ENCODE measurements around the gene TJP2.

The TJP2 gene

GRCh38 chr9:69234683-69235082 is 60.6 kb downstream of the TJP2 start:
- Histone ChIP-seq H4K8ac (ENCODE audit: low read depth, low read length) (no peak overlapping the region), H2AFZ (ENCODE audit: low read length) (no peak overlapping the region), H3K14ac (ENCODE audit: low read length) (no peak overlapping the region), H3K27me3 (ENCODE audit: control insufficient read depth in 3 of 3, insufficient read depth in 3 of 3, low read depth in 1 of 3, low read length in 3 of 3) (no peaks in the 10 kb centered on the region), H3K36me3 (replicated peaks in 1 of 2; ENCODE audit: control insufficient read depth in 2 of 2, insufficient read depth in 2 of 2, low read length in 2 of 2) (peaks cover 8 to 54% of the 10 kb centered on the region in 2 donors), H3K18ac (ENCODE audit: low read length) (no peak overlapping the region), H3K23ac (ENCODE audit: low read depth, low read length, poor library complexity) (no peak overlapping the region), H3K9ac (ENCODE audit: low read depth, low read length, poor library complexity) (no peak overlapping the region), H2BK5ac (ENCODE audit: low read length) (no peak overlapping the region), H3K4ac (ENCODE audit: low read length) (no peak overlapping the region), H4K91ac (ENCODE audit: low read depth, low read length, poor library complexity) (no peak overlapping the region), H3K4me2 (ENCODE audit: insufficient read depth, low read length, poor library complexity, severe bottlenecking) (no peak overlapping the region), H2BK120ac (ENCODE audit: low read depth, low read length) (no peak overlapping the region), H3K9me3 (replicated peaks in 1 of 2; ENCODE audit: control insufficient read depth in 2 of 2, insufficient read depth in 1 of 2, low read depth in 1 of 2, low read length in 2 of 2) (no peaks in the 10 kb centered on the region), H2BK15ac (ENCODE audit: low read length) (no peak overlapping the region), H3K4me3 (ENCODE audit: low read length in 2 of 2) (no peak overlapping the region), H3K79me1 (ENCODE audit: low read depth, low read length) (no peaks in the 10 kb centered on the region), H2BK12ac (ENCODE audit: low read length) (no peak overlapping the region), H2AK5ac (ENCODE audit: low read depth, low read length) (no peak overlapping the region), H3K27ac (replicated peaks; ENCODE audit: low read length) (no peak overlapping the region), H3K4me1 (ENCODE audit: control insufficient read depth in 2 of 2, insufficient read depth in 1 of 2, low read depth in 1 of 2, low read length in 2 of 2) (peaks cover 0 to 6% of the 10 kb centered on the region in 2 donors)
- WGBS, 2 donors (ENCODE audit: extremely low coverage in 2 of 2, insufficient read length in 2 of 2, insufficient replicate concordance in 1 of 2) = no CpG with 5 or more reads among the region's 3 CpGs
- no peak for DNase-seq (ENCODE audit: low spot score)

GRCh38 chr9:69236188-69236587 is 62.1 kb downstream of the TJP2 start:
- H3K27me3 ChIP-seq (ENCODE audit: control insufficient read depth in 3 of 3, insufficient read depth in 3 of 3, low read depth in 1 of 3, low read length in 3 of 3) = no peaks in the 10 kb centered on the region
- no peak overlapping the region for H3K23ac ChIP-seq (ENCODE audit: low read depth, low read length, poor library complexity)
- H3K4ac ChIP-seq (ENCODE audit: low read length) = no peak overlapping the region
- H3K9me3 ChIP-seq (replicated peaks in 1 of 2; ENCODE audit: control insufficient read depth in 2 of 2, insufficient read depth in 1 of 2, low read depth in 1 of 2, low read length in 2 of 2) = no peaks in the 10 kb centered on the region
- H4K8ac ChIP-seq (ENCODE audit: low read depth, low read length) = no peak overlapping the region
- no peak overlapping the region for H2BK15ac ChIP-seq (ENCODE audit: low read length)
- H2AK5ac ChIP-seq (ENCODE audit: low read depth, low read length) = no peak overlapping the region
- H3K18ac ChIP-seq (ENCODE audit: low read length) = no peak overlapping the region
- no peak overlapping the region for H2BK120ac ChIP-seq (ENCODE audit: low read depth, low read length)
- H4K91ac ChIP-seq (ENCODE audit: low read depth, low read length, poor library complexity) = no peak overlapping the region
- peaks cover 0 to 6% of the 10 kb centered on the region in 2 donors for H3K4me1 ChIP-seq (ENCODE audit: control insufficient read depth in 2 of 2, insufficient read depth in 1 of 2, low read depth in 1 of 2, low read length in 2 of 2)
- H2BK12ac ChIP-seq (ENCODE audit: low read length) = no peak overlapping the region
- H3K4me2 ChIP-seq (ENCODE audit: insufficient read depth, low read length, poor library complexity, severe bottlenecking) = no peak overlapping the region
- H3K14ac ChIP-seq (ENCODE audit: low read length) = no peak overlapping the region
- H3K79me1 ChIP-seq (ENCODE audit: low read depth, low read length) = no peaks in the 10 kb centered on the region
- no peak for DNase-seq (ENCODE audit: low spot score)
- H3K4me3 ChIP-seq (ENCODE audit: low read length in 2 of 2) = no peak overlapping the region
- H3K27ac ChIP-seq (replicated peaks; ENCODE audit: low read length) = no peak overlapping the region
- H3K9ac ChIP-seq (ENCODE audit: low read depth, low read length, poor library complexity) = no peak overlapping the region
- no peak overlapping the region for H2AFZ ChIP-seq (ENCODE audit: low read length)
- peaks cover 6 to 57% of the 10 kb centered on the region in 2 donors for H3K36me3 ChIP-seq (replicated peaks in 1 of 2; ENCODE audit: control insufficient read depth in 2 of 2, insufficient read depth in 2 of 2, low read length in 2 of 2)
- no CpG with 5 or more reads among the region's 7 CpGs for WGBS, 2 donors (ENCODE audit: extremely low coverage in 2 of 2, insufficient read length in 2 of 2, insufficient replicate concordance in 1 of 2)
- H2BK5ac ChIP-seq (ENCODE audit: low read length) = no peak overlapping the region

- Histone ChIP-seq H3K4me3 (ENCODE audit: low read length in 2 of 2) (no peak overlapping the region), H4K91ac (ENCODE audit: low read depth, low read length, poor library complexity) (no peak overlapping the region), H3K4ac (ENCODE audit: low read length) (no peak overlapping the region), H3K36me3 (replicated peaks in 1 of 2; ENCODE audit: control insufficient read depth in 2 of 2, insufficient read depth in 2 of 2, low read length in 2 of 2) (peaks cover 6 to 70% of the 10 kb centered on the region in 2 donors), H3K14ac (ENCODE audit: low read length) (no peak overlapping the region), H3K23ac (ENCODE audit: low read depth, low read length, poor library complexity) (no peak overlapping the region), H3K27me3 (ENCODE audit: control insufficient read depth in 3 of 3, insufficient read depth in 3 of 3, low read depth in 1 of 3, low read length in 3 of 3) (no peaks in the 10 kb centered on the region), H2AFZ (ENCODE audit: low read length) (no peak overlapping the region), H3K79me1 (ENCODE audit: low read depth, low read length) (no peaks in the 10 kb centered on the region), H2BK12ac (ENCODE audit: low read length) (no peak overlapping the region), H2AK5ac (ENCODE audit: low read depth, low read length) (no peak overlapping the region), H3K4me2 (ENCODE audit: insufficient read depth, low read length, poor library complexity, severe bottlenecking) (no peak overlapping the region), H2BK15ac (ENCODE audit: low read length) (no peak overlapping the region), H2BK5ac (ENCODE audit: low read length) (no peak overlapping the region), H3K9me3 (replicated peaks in 1 of 2; ENCODE audit: control insufficient read depth in 2 of 2, insufficient read depth in 1 of 2, low read depth in 1 of 2, low read length in 2 of 2) (no peaks in the 10 kb centered on the region), H2BK120ac (ENCODE audit: low read depth, low read length) (no peak overlapping the region), H3K9ac (ENCODE audit: low read depth, low read length, poor library complexity) (no peak overlapping the region), H3K4me1 (ENCODE audit: control insufficient read depth in 2 of 2, insufficient read depth in 1 of 2, low read depth in 1 of 2, low read length in 2 of 2) (no peaks in the 10 kb centered on the region), H3K27ac (replicated peaks; ENCODE audit: low read length) (no peak overlapping the region), H3K18ac (ENCODE audit: low read length) (no peak overlapping the region), H4K8ac (ENCODE audit: low read depth, low read length) (no peak overlapping the region)
- no peak for DNase-seq (ENCODE audit: low spot score)
- WGBS, 2 donors (ENCODE audit: extremely low coverage in 2 of 2, insufficient read length in 2 of 2, insufficient replicate concordance in 1 of 2) = no CpG with 5 or more reads among the region's 4 CpGs
These were observed 63.7 kb downstream of the TJP2 start for GRCh38 chr9:69237702-69238295.

GRCh38 chr9:69243116-69243515 is 69.0 kb downstream of the TJP2 start:
- Histone ChIP-seq H2AK5ac (ENCODE audit: low read depth, low read length) (no peak overlapping the region), H3K18ac (ENCODE audit: low read length) (no peak overlapping the region), H3K4me3 (ENCODE audit: low read length in 2 of 2) (no peak overlapping the region), H3K9me3 (replicated peaks in 1 of 2; ENCODE audit: control insufficient read depth in 2 of 2, insufficient read depth in 1 of 2, low read depth in 1 of 2, low read length in 2 of 2) (peaks cover 0 to 3% of the 10 kb centered on the region in 2 donors), H3K79me1 (ENCODE audit: low read depth, low read length) (no peaks in the 10 kb centered on the region), H3K23ac (ENCODE audit: low read depth, low read length, poor library complexity) (no peak overlapping the region), H4K91ac (ENCODE audit: low read depth, low read length, poor library complexity) (no peak overlapping the region), H3K9ac (ENCODE audit: low read depth, low read length, poor library complexity) (no peak overlapping the region), H2BK15ac (ENCODE audit: low read length) (no peak overlapping the region), H2BK120ac (ENCODE audit: low read depth, low read length) (no peak overlapping the region), H4K8ac (ENCODE audit: low read depth, low read length) (no peak overlapping the region), H3K36me3 (replicated peaks in 1 of 2; ENCODE audit: control insufficient read depth in 2 of 2, insufficient read depth in 2 of 2, low read length in 2 of 2) (peaks cover 11 to 66% of the 10 kb centered on the region in 2 donors), H2BK12ac (ENCODE audit: low read length) (no peak overlapping the region), H3K27me3 (ENCODE audit: control insufficient read depth in 3 of 3, insufficient read depth in 3 of 3, low read depth in 1 of 3, low read length in 3 of 3) (no peaks in the 10 kb centered on the region), H2AFZ (ENCODE audit: low read length) (no peak overlapping the region), H2BK5ac (ENCODE audit: low read length) (no peak overlapping the region), H3K27ac (replicated peaks; ENCODE audit: low read length) (no peak overlapping the region), H3K4ac (ENCODE audit: low read length) (no peak overlapping the region), H3K4me2 (ENCODE audit: insufficient read depth, low read length, poor library complexity, severe bottlenecking) (no peak overlapping the region), H3K4me1 (ENCODE audit: control insufficient read depth in 2 of 2, insufficient read depth in 1 of 2, low read depth in 1 of 2, low read length in 2 of 2) (no peaks in the 10 kb centered on the region), H3K14ac (ENCODE audit: low read length) (no peak overlapping the region)
- DNase-seq (ENCODE audit: low spot score) = no peak
- WGBS, 2 donors (ENCODE audit: extremely low coverage in 2 of 2, insufficient read length in 2 of 2, insufficient replicate concordance in 1 of 2) = no CpG with 5 or more reads among the region's 2 CpGs

Measured in neuronal stem cell (in vitro differentiated cells).